Mononuclear cell (primary cell): ENCODE data around the gene CEP112. TPM values are rescaled to one million over a fixed set of nuclear protein-coding genes. Genes with fewer than 3 reads are reported as not detected.
"Not testable (repeated sequence)": the region's sequence is repeated elsewhere in the genome, so short reads cannot be mapped to it uniquely, and the experiment has no call there.

Experiments
- H3K27me3 ChIP-seq: 2 replicates; pipeline ENCODE4 v1.6.0; 2011; ENCODE audit warnings: low read length, control low read depth; ENCODE audit not compliant: insufficient read depth
- H3K4me1 ChIP-seq: 2 replicates; pipeline ENCODE4 v1.5.1; 2011; ENCODE audit warnings: mild to moderate bottlenecking, low read length, control low read depth; ENCODE audit not compliant: insufficient read depth
- H3K4me3 ChIP-seq: 2 replicates; pipeline ENCODE4 v1.5.1; 2011; ENCODE audit warnings: mild to moderate bottlenecking, low read length, moderate library complexity
- H3K9me3 ChIP-seq: 2 replicates; pipeline ENCODE4 v1.5.1; 2011; ENCODE audit warnings: low read depth, mild to moderate bottlenecking, control low read depth, low read length
- total RNA-seq: library from RNA; depleted of rRNA; stranded (reverse); fragments of >200 nt; gene quantifications from one replicate; pipeline ENCODE4 v1.2.3, GENCODE V29; 2012

The CEP112 gene
- total RNA-seq, 1 donor = 3.3 TPM

- H3K9me3 ChIP-seq, H3K4me3 ChIP-seq, H3K4me1 ChIP-seq, H3K27me3 ChIP-seq: not testable (repeated sequence)
These were observed 365.4 kb downstream of the CEP112 start for GRCh38 chr17:65826577-65826976.

- H3K9me3 ChIP-seq = no peaks in the 10 kb centered on the region
These were observed 367.0 kb downstream of the CEP112 start for GRCh38 chr17:65824901-65825300.

GRCh38 chr17:65823713-65824112 lies 368.2 kb downstream of the CEP112 start:
- H3K4me1 ChIP-seq = peaks cover 3% of the 10 kb centered on the region
- H3K4me3 ChIP-seq = no peak overlapping the region
- H3K9me3 ChIP-seq = no peaks in the 10 kb centered on the region
- no peaks in the 10 kb centered on the region for H3K27me3 ChIP-seq

More at GRCh38 chr17:65824901-65825300, 367.0 kb downstream of the CEP112 start:
- Histone ChIP-seq H3K27me3 (no peaks in the 10 kb centered on the region), H3K4me3 (no peak overlapping the region), H3K4me1 (peaks cover 3% of the 10 kb centered on the region)

GRCh38 chr17:65820811-65821210 lies 371.1 kb downstream of the CEP112 start:
- Histone ChIP-seq H3K27me3 (no peaks in the 10 kb centered on the region), H3K9me3 (no peaks in the 10 kb centered on the region), H3K4me3 (no peak overlapping the region), H3K4me1 (peaks cover 3% of the 10 kb centered on the region)

GRCh38 chr17:65820306-65820705 lies 371.6 kb downstream of the CEP112 start:
- no peaks in the 10 kb centered on the region for H3K9me3 ChIP-seq
- no peaks in the 10 kb centered on the region for H3K27me3 ChIP-seq
- H3K4me1 ChIP-seq = no peaks in the 10 kb centered on the region
- H3K4me3 ChIP-seq = no peak overlapping the region

- no peaks in the 10 kb centered on the region for H3K9me3 ChIP-seq
These were observed 372.1 kb downstream of the CEP112 start for GRCh38 chr17:65819810-65820209.

GRCh38 chr17:65817951-65818350 lies 374.0 kb downstream of the CEP112 start:
- Histone ChIP-seq H3K27me3 (no peaks in the 10 kb centered on the region), H3K4me1 (no peaks in the 10 kb centered on the region), H3K9me3 (no peaks in the 10 kb centered on the region), H3K4me3 (no peak overlapping the region)

More at GRCh38 chr17:65819810-65820209, 372.1 kb downstream of the CEP112 start:
- H3K4me3 ChIP-seq = no peak overlapping the region
- no peaks in the 10 kb centered on the region for H3K4me1 ChIP-seq
- H3K27me3 ChIP-seq = no peaks in the 10 kb centered on the region

- no peaks in the 10 kb centered on the region for H3K4me1 ChIP-seq
- H3K9me3 ChIP-seq = no peaks in the 10 kb centered on the region
- no peak overlapping the region for H3K4me3 ChIP-seq
- no peaks in the 10 kb centered on the region for H3K27me3 ChIP-seq
These were observed 377.5 kb downstream of the CEP112 start for GRCh38 chr17:65814418-65814817.

- H3K4me3 ChIP-seq = no peak overlapping the region
- no peaks in the 10 kb centered on the region for H3K27me3 ChIP-seq
- H3K9me3 ChIP-seq = no peaks in the 10 kb centered on the region
- no peaks in the 10 kb centered on the region for H3K4me1 ChIP-seq
These were observed 378.6 kb downstream of the CEP112 start for GRCh38 chr17:65813306-65813705.

- H3K9me3 ChIP-seq = no peaks in the 10 kb centered on the region
- H3K4me1 ChIP-seq = no peaks in the 10 kb centered on the region
- H3K27me3 ChIP-seq = no peaks in the 10 kb centered on the region
- no peak overlapping the region for H3K4me3 ChIP-seq
These were observed 380.9 kb downstream of the CEP112 start for GRCh38 chr17:65811043-65811442.

- no peaks in the 10 kb centered on the region for H3K9me3 ChIP-seq
- no peaks in the 10 kb centered on the region for H3K4me1 ChIP-seq
- H3K4me3 ChIP-seq = no peak overlapping the region
- no peaks in the 10 kb centered on the region for H3K27me3 ChIP-seq
These were observed 382.6 kb downstream of the CEP112 start for GRCh38 chr17:65809366-65809765.

GRCh38 chr17:65808566-65808965 lies 383.4 kb downstream of the CEP112 start:
- H3K4me3 ChIP-seq, H3K27me3 ChIP-seq, H3K9me3 ChIP-seq, H3K4me1 ChIP-seq: not testable (repeated sequence)

- Histone ChIP-seq H3K4me1 (no peaks in the 10 kb centered on the region), H3K4me3 (no peak overlapping the region), H3K27me3 (no peaks in the 10 kb centered on the region), H3K9me3 (peaks cover 6% of the 10 kb centered on the region)
These were observed 384.6 kb downstream of the CEP112 start for GRCh38 chr17:65807361-65807760.

GRCh38 chr17:65801513-65801912 lies 390.4 kb downstream of the CEP112 start:
- Histone ChIP-seq H3K27me3 (no peaks in the 10 kb centered on the region), H3K9me3 (peaks cover 20% of the 10 kb centered on the region), H3K4me1 (no peaks in the 10 kb centered on the region), H3K4me3 (no peak overlapping the region)

GRCh38 chr17:65800655-65801054 lies 391.3 kb downstream of the CEP112 start:
- H3K4me1 ChIP-seq = no peaks in the 10 kb centered on the region
- no peak overlapping the region for H3K4me3 ChIP-seq
- peaks cover 20% of the 10 kb centered on the region for H3K9me3 ChIP-seq
- no peaks in the 10 kb centered on the region for H3K27me3 ChIP-seq

- Histone ChIP-seq H3K27me3 (no peaks in the 10 kb centered on the region), H3K9me3 (peaks cover 20% of the 10 kb centered on the region), H3K4me1 (no peaks in the 10 kb centered on the region), H3K4me3 (no peak overlapping the region)
These were observed 392.1 kb downstream of the CEP112 start for GRCh38 chr17:65799869-65800268.

GRCh38 chr17:65799454-65799853 lies 392.5 kb downstream of the CEP112 start:
- H3K4me3 ChIP-seq = no peak overlapping the region
- no peaks in the 10 kb centered on the region for H3K4me1 ChIP-seq
- H3K9me3 ChIP-seq = peaks cover 20% of the 10 kb centered on the region
- H3K27me3 ChIP-seq = no peaks in the 10 kb centered on the region
